CD8-positive, alpha-beta memory T cell (primary cell): ENCODE data around the gene LRRC40. TPM values are rescaled to one million over a fixed set of nuclear protein-coding genes. Genes with fewer than 3 reads are reported as not detected.
"Not testable (repeated sequence)": the region's sequence is repeated elsewhere in the genome, so short reads cannot be mapped to it uniquely, and the experiment has no call there.

Source experiments
- CTCF ChIA-PET: fragments of 350-600 bp; sonication (Branson Sonifier 250); formaldehyde crosslinking; loops from one replicate; lab custom pipeline; 2021; ENCODE audit warnings: antibody characterized with exemption; lab: Charles Lee
- POLR2A ChIA-PET: fragments of 350-600 bp; sonication (Branson Sonifier 250); formaldehyde crosslinking; loops from one replicate; lab custom pipeline; 2021; ENCODE audit warnings: antibody characterized with exemption; lab: Charles Lee
- DNase-seq, 5 donors: peaks; one replicate each; pipeline versions ENCODE4 v3.0.0 to v3.0.0-alpha.2; 2020 to 2022; ENCODE audit warnings: mixed read lengths in 1 of 5
- H3K27ac ChIP-seq: one replicate; pipeline ENCODE4 v1.7.0; 2013; ENCODE audit warnings: low read depth, mild to moderate bottlenecking, low read length, moderate library complexity
- H3K27me3 ChIP-seq: 2 replicates; pipeline ENCODE4 v1.7.0; 2013; ENCODE audit warnings: low read length, mild to moderate bottlenecking; ENCODE audit not compliant: insufficient read depth, poor library complexity, severe bottlenecking
- H3K36me3 ChIP-seq: 2 replicates; pipeline ENCODE4 v1.7.0; 2013; ENCODE audit warnings: mild to moderate bottlenecking, low read length, moderate library complexity; ENCODE audit not compliant: insufficient read depth
- H3K4me1 ChIP-seq: 2 replicates; pipeline ENCODE4 v1.7.0; 2013; ENCODE audit warnings: mild to moderate bottlenecking, low read length, moderate library complexity; ENCODE audit not compliant: insufficient read depth
- H3K4me3 ChIP-seq: 2 replicates; pipeline ENCODE4 v1.7.0; 2013; ENCODE audit warnings: mild to moderate bottlenecking, low read length
- H3K9me3 ChIP-seq: 2 replicates; pipeline ENCODE4 v1.7.0; 2013; ENCODE audit warnings: mild to moderate bottlenecking, low read length
- H3K27ac Mint-ChIP-seq, 8 donors: one replicate each; pipeline ENCODE4 v1.8.0; 2020 to 2021; ENCODE audit warnings: mixed read lengths in 8 of 8, mild to moderate bottlenecking in 6 of 8, inconsistent platforms in 3 of 8, moderate library complexity in 3 of 8
- H3K27me3 Mint-ChIP-seq, 2 donors: one replicate each; pipeline ENCODE4 v1.8.0; 2020 to 2021; ENCODE audit warnings: mixed read lengths in 2 of 2, mild to moderate bottlenecking in 1 of 2, moderate library complexity in 1 of 2
- H3K36me3 Mint-ChIP-seq, 3 donors: one replicate each; pipeline ENCODE4 v1.8.0; 2020 to 2021; ENCODE audit warnings: mixed read lengths in 3 of 3, inconsistent platforms in 1 of 3, mild to moderate bottlenecking in 1 of 3
- H3K4me1 Mint-ChIP-seq, 3 donors: one replicate each; pipeline ENCODE4 v1.8.0; 2020 to 2021; ENCODE audit warnings: mixed read lengths in 3 of 3, inconsistent platforms in 1 of 3, mild to moderate bottlenecking in 1 of 3
- H3K4me3 Mint-ChIP-seq, 7 donors: one replicate each; pipeline ENCODE4 v1.8.0; 2020 to 2021; ENCODE audit warnings: mixed read lengths in 7 of 7, mild to moderate bottlenecking in 6 of 7, moderate library complexity in 4 of 7, inconsistent platforms in 2 of 7
- H3K9me3 Mint-ChIP-seq, 5 donors: one replicate each; pipeline ENCODE4 v1.8.0; 2020 to 2022; ENCODE audit warnings: mixed read lengths in 5 of 5, mild to moderate bottlenecking in 3 of 5, moderate library complexity in 2 of 5, inconsistent platforms in 1 of 5
- polyA plus RNA-seq: library from polyadenylated mRNA; unstranded; fragments of 300-500 nt; fragmentation: Illumina TruSeq; gene quantifications from one replicate; pipeline ENCODE4 v1.2.3, GENCODE V29; 2021
- total RNA-seq, 2 experiments: library from RNA; stranded (reverse); gene quantifications; one replicate each; pipeline ENCODE4 v1.2.3, GENCODE V29; 2021

LRRC40 gene
- total and polyA plus RNA-seq, 3 experiments from 2014 or later = 7.5 to 23.1 (median 20.9) TPM

DNA sequence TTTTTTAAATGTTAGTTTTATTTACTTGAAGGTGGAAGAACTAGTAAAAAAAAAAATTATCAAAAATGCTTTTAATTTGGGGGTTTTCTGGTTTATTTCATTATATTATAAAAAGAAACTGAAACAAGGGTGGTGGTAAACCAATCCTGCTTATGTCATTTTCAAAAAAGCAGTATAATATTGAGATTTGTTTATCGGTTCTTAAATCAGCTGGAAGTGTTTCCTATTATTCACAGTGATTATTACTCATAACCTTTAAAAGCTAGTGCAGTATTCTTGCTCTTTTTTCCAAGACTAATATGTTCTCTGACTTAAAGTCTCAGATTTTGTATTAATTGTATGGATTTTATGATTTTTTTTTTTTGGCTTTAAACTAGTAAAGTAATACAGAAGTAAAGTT lies 5.4 kb upstream of the LRRC40 start:
- Mint-ChIP-seq H3K4me1 (peaks cover 48 to 75% (median 58%) of the 10 kb centered on the region in 3 donors), H3K36me3 (peaks cover 0 to 59% (median 5%) of the 10 kb centered on the region in 3 donors), H3K27me3 (no peaks in the 10 kb centered on the region), H3K4me3 (no peak overlapping the region), H3K9me3 (no peaks in the 10 kb centered on the region), H3K27ac (peak overlapping the region in 2 of 8 donors; percentile 17 to 88)
- POLR2A ChIA-PET = no interaction called here
- H3K27me3 ChIP-seq = no peaks in the 10 kb centered on the region
- no peaks in the 10 kb centered on the region for H3K9me3 ChIP-seq
- no peak overlapping the region for H3K4me3 ChIP-seq
- no peak overlapping the region for H3K27ac ChIP-seq
- DNase-seq = no peak
- H3K36me3 ChIP-seq = peaks cover 7% of the 10 kb centered on the region
- CTCF ChIA-PET = interaction anchor here (0.6 kb wide), 1 partner anchor 10 kb away, joined by 3 read pairs; the partner anchor contains the start of gene SRSF11
- H3K4me1 ChIP-seq = peaks cover 26% of the 10 kb centered on the region

GRCh38 chr1:70208292-70208691 lies 2.9 kb upstream of the LRRC40 start:
- Histone ChIP-seq H3K36me3 (peaks cover 7% of the 10 kb centered on the region), H3K27me3 (no peaks in the 10 kb centered on the region), H3K9me3 (no peaks in the 10 kb centered on the region), H3K4me1 (peaks cover 35% of the 10 kb centered on the region), H3K27ac (no peak overlapping the region), H3K4me3 (no peak overlapping the region)
- Mint-ChIP-seq H3K4me1 (peaks cover 71 to 90% (median 78%) of the 10 kb centered on the region in 3 donors), H3K27ac (peak overlapping the region in 4 of 8 donors; percentile 33 to 88 (median 84)), H3K27me3 (peaks cover 0 to 4% of the 10 kb centered on the region in 2 donors), H3K9me3 (no peaks in the 10 kb centered on the region), H3K4me3 (peak overlapping the region in 2 of 7 donors; percentile 21 to 65), H3K36me3 (peaks cover 0 to 58% (median 5%) of the 10 kb centered on the region in 3 donors)
- ChIA-PET POLR2A (interaction anchor here (1.4 kb wide), 1 partner anchor 13 kb away, joined by 11 read pairs; the partner anchor contains the start of gene SRSF11), CTCF (interaction anchor here (1.0 to 3.3 kb wide), 3 partner anchors 12 to 872 kb away, joined by 3 to 10 read pairs (median 3); partner anchors contain the start of genes ANKRD13C, SRSF11 and ZRANB2)
- no peak for DNase-seq

- POLR2A ChIA-PET = no interaction called here
- H3K36me3 Mint-ChIP-seq = peaks cover 0 to 53% (median 5%) of the 10 kb centered on the region in 3 donors
These were observed 2.1 kb upstream of the LRRC40 start for GRCh38 chr1:70207492-70207891.

GRCh38 chr1:70206833-70207232 lies 1.5 kb upstream of the LRRC40 start:
- H3K27me3 ChIP-seq, H3K9me3 Mint-ChIP-seq, DNase-seq, H3K27me3 Mint-ChIP-seq, H3K9me3 ChIP-seq, H3K36me3 ChIP-seq: not testable (repeated sequence)
- CTCF ChIA-PET = interaction anchor here (0.7 to 3.3 kb wide), 5 partner anchors 9 to 874 kb away, joined by 3 to 10 read pairs (median 4); partner anchors contain the start of genes ANKRD13C, SRSF11 and ZRANB2
- H3K27ac Mint-ChIP-seq = peak overlapping the region; percentile 99 to 100 (median 100)
- POLR2A ChIA-PET = interaction anchor here (0.9 to 2.0 kb wide), 4 partner anchors 14 to 874 kb away, joined by 3 to 17 read pairs (median 8); partner anchors contain the start of genes ANKRD13C, SRSF11 and ZRANB2
- peaks cover 0 to 51% (median 5%) of the 10 kb centered on the region in 3 donors for H3K36me3 Mint-ChIP-seq
- peak overlapping the region; percentile 94 to 99 (median 98) for H3K4me3 Mint-ChIP-seq
- peak overlapping the region; percentile 96 for H3K27ac ChIP-seq
- peaks cover 77 to 99% (median 84%) of the 10 kb centered on the region in 3 donors for H3K4me1 Mint-ChIP-seq
- H3K4me3 ChIP-seq = peak overlapping the region; percentile 74
- peaks cover 35% of the 10 kb centered on the region for H3K4me1 ChIP-seq

More at GRCh38 chr1:70207492-70207891, 2.1 kb upstream of the LRRC40 start:
- CTCF ChIA-PET = interaction anchor here (1.3 to 3.3 kb wide), 3 partner anchors 13 to 874 kb away, joined by 3 to 10 read pairs (median 4); partner anchors contain the start of genes ANKRD13C, SRSF11 and ZRANB2
- Histone ChIP-seq H3K9me3 (no peaks in the 10 kb centered on the region), H3K27me3 (no peaks in the 10 kb centered on the region), H3K36me3 (peaks cover 7% of the 10 kb centered on the region), H3K4me1 (peaks cover 35% of the 10 kb centered on the region), H3K4me3 (no peak overlapping the region), H3K27ac (peak overlapping the region; percentile 38)
- Mint-ChIP-seq H3K4me3 (peak overlapping the region; percentile 54 to 99 (median 74)), H3K27ac (peak overlapping the region; percentile 47 to 100 (median 78)), H3K27me3 (peaks cover 0 to 4% of the 10 kb centered on the region in 2 donors), H3K9me3 (no peaks in the 10 kb centered on the region), H3K4me1 (peaks cover 73 to 94% (median 81%) of the 10 kb centered on the region in 3 donors)
- no peak for DNase-seq

DNA sequence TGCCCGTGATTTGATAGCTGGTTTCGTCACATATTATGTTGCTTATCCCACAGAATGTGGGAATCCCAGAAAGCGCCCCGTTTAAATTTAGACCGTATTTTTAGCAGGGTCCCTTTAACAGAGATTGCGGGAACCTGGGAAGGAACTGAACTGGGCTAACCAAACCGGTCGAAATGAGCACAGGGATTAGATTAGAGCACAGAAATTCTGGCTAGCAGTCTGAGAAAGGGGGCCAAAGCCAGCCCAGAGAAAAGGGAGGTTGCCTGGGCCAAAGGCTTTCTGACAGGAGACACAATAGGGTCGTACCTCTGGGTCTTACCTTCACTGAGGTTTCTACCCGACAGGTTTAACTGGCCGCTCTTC lies 327 bp downstream of the LRRC40 start:
- Mint-ChIP-seq H3K4me1 (peaks cover 74 to 90% (median 81%) of the 10 kb centered on the region in 3 donors), H3K4me3 (peak overlapping the region; percentile 94 to 99 (median 98)), H3K9me3 (no peaks in the 10 kb centered on the region), H3K27ac (peak overlapping the region; percentile 99 to 100 (median 100)), H3K36me3 (peaks cover 0 to 42% (median 8%) of the 10 kb centered on the region in 3 donors), H3K27me3 (peaks cover 0 to 4% of the 10 kb centered on the region in 2 donors)
- ChIA-PET POLR2A (interaction anchor here (1.4 to 2.0 kb wide), 3 partner anchors 149 to 876 kb away, joined by 4 to 8 read pairs (median 7); partner anchors contain the start of genes ANKRD13C, CTH and ZRANB2), CTCF (interaction anchor here (1.4 kb wide), 1 partner anchor 16 kb away, joined by 5 read pairs; the partner anchor contains the start of gene SRSF11)
- peaks cover 32% of the 10 kb centered on the region for H3K4me1 ChIP-seq
- H3K27ac ChIP-seq = peak overlapping the region; percentile 96
- no peak for DNase-seq
- no peaks in the 10 kb centered on the region for H3K9me3 ChIP-seq
- H3K27me3 ChIP-seq = no peaks in the 10 kb centered on the region
- H3K4me3 ChIP-seq = peak overlapping the region; percentile 74
- H3K36me3 ChIP-seq = peaks cover 7% of the 10 kb centered on the region

DNA sequence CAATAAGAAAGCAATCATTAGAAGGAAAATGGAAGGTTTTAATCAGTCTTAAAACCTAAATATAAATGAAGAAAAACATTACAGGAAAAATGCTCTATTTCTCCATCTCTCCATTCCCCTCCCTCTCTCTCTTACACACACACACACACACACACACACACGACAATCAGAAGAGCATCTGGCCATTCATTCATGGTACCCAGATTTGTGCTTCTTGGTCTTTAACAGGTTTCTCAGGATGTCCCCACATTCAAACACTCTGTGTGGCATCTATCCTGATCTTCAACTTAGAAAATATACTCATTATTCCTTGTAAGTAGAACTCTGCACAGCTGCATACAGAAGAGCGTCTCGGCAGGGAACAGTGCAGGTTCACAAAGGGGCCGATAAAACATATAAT lies 779 bp downstream of the LRRC40 start:
- no peaks in the 10 kb centered on the region for H3K9me3 ChIP-seq
- peak overlapping the region; percentile 94 to 99 (median 98) for H3K4me3 Mint-ChIP-seq
- peaks cover 0 to 4% of the 10 kb centered on the region in 2 donors for H3K27me3 Mint-ChIP-seq
- peak overlapping the region; percentile 96 for H3K27ac ChIP-seq
- ChIA-PET CTCF (interaction anchor here (1.4 kb wide), 1 partner anchor 16 kb away, joined by 5 read pairs; the partner anchor contains the start of gene SRSF11), POLR2A (interaction anchor here (2.0 kb wide), 1 partner anchor 876 kb away, joined by 8 read pairs; the partner anchor contains the start of gene ZRANB2)
- H3K27ac Mint-ChIP-seq = peak overlapping the region; percentile 99 to 100 (median 100)
- H3K36me3 ChIP-seq = peaks cover 7% of the 10 kb centered on the region
- peaks cover 70 to 86% (median 77%) of the 10 kb centered on the region in 3 donors for H3K4me1 Mint-ChIP-seq
- H3K4me1 ChIP-seq = peaks cover 31% of the 10 kb centered on the region
- H3K4me3 ChIP-seq = peak overlapping the region; percentile 74
- H3K36me3 Mint-ChIP-seq = peaks cover 0 to 37% (median 8%) of the 10 kb centered on the region in 3 donors
- no peaks in the 10 kb centered on the region for H3K9me3 Mint-ChIP-seq
- DNase-seq = no peak
- H3K27me3 ChIP-seq = no peaks in the 10 kb centered on the region

- ChIA-PET POLR2A (no interaction called here), CTCF (interaction anchor here (1.4 kb wide), 1 partner anchor 17 kb away, joined by 5 read pairs; the partner anchor contains the start of gene SRSF11)
- peaks cover 67 to 85% (median 76%) of the 10 kb centered on the region in 3 donors for H3K4me1 Mint-ChIP-seq
These were observed 1.2 kb downstream of the LRRC40 start for GRCh38 chr1:70204139-70204538.

More at GRCh38 chr1:70204139-70204538, 1.2 kb downstream of the LRRC40 start:
- Mint-ChIP-seq H3K27ac (peak overlapping the region in 6 of 8 donors; percentile 62 to 100 (median 100)), H3K36me3 (peaks cover 0 to 35% (median 6%) of the 10 kb centered on the region in 3 donors), H3K4me3 (peak overlapping the region; percentile 94 to 99 (median 98)), H3K27me3 (peaks cover 0 to 4% of the 10 kb centered on the region in 2 donors), H3K9me3 (no peaks in the 10 kb centered on the region)
- Histone ChIP-seq H3K27ac (no peak overlapping the region), H3K4me1 (peaks cover 31% of the 10 kb centered on the region), H3K4me3 (no peak overlapping the region), H3K36me3 (peaks cover 7% of the 10 kb centered on the region), H3K9me3 (no peaks in the 10 kb centered on the region), H3K27me3 (no peaks in the 10 kb centered on the region)
- no peak for DNase-seq
